ENCODE results near the gene PANK4.

- TF ChIP-seq TAF1 (conservative IDR thresholded peaks at IDR 0.05) (no peak), CTCF (IDR thresholded peaks at IDR 0.05; ENCODE audit: low read depth, low read length, missing input control) (no peak), ATF3 (IDR thresholded peaks at IDR 0.05) (no peak), MAX (IDR thresholded peaks at IDR 0.05) (no peak), GABPA (IDR thresholded peaks at IDR 0.05 in 1 of 2, conservative IDR thresholded peaks at IDR 0.05 in 1 of 2) (no peak), JUND (IDR thresholded peaks at IDR 0.05) (no peak), SP1 (IDR thresholded peaks at IDR 0.05) (no peak)
Observed at GRCh38 chr1:2513939-2514652, 12.3 kb downstream of the PANK4 start.

All from liver (tissue), 3 donors.